GM19351 (cell line): ENCODE results near the gene KIRREL3.
A peak's percentile ranks its signal among the peaks of the same experiment; 100 is the strongest.

Experiments used
- ATAC-seq: cut with Tn5 transposase; IDR thresholded peaks from one replicate; pipeline ENCODE4 v1.9.1; 2021; ENCODE audit warnings: mild to moderate bottlenecking, moderate library complexity; ENCODE audit not compliant: unreplicated experiment

Gene KIRREL3

GRCh38 chr11:126612671-126613070, 387.9 kb downstream of the KIRREL3 start:
- ATAC-seq, result no peak

GRCh38 chr11:126611438-126611837, 389.1 kb downstream of the KIRREL3 start:
- no peak for ATAC-seq

GRCh38 chr11:126608658-126609057, 391.9 kb downstream of the KIRREL3 start:
- no peak for ATAC-seq

- no peak for ATAC-seq
Observed at GRCh38 chr11:126607776-126608541, 392.6 kb downstream of the KIRREL3 start.

- peak; percentile 71 for ATAC-seq
Observed at GRCh38 chr11:126607374-126607773, 393.2 kb downstream of the KIRREL3 start.

- no peak for ATAC-seq
Observed at GRCh38 chr11:126606484-126606883, 394.1 kb downstream of the KIRREL3 start.

- ATAC-seq, result no peak
Observed at GRCh38 chr11:126604461-126604860, 396.1 kb downstream of the KIRREL3 start.

GRCh38 chr11:126603486-126603885, 397.1 kb downstream of the KIRREL3 start:
- no peak for ATAC-seq

GRCh38 chr11:126602993-126603392, 397.6 kb downstream of the KIRREL3 start:
- ATAC-seq, result no peak

GRCh38 chr11:126602349-126602940, 398.1 kb downstream of the KIRREL3 start:
- no peak for ATAC-seq

GRCh38 chr11:126601550-126602215, 398.9 kb downstream of the KIRREL3 start:
- ATAC-seq, result no peak

- no peak for ATAC-seq
Observed at GRCh38 chr11:126601136-126601535, 399.4 kb downstream of the KIRREL3 start.

GRCh38 chr11:126599217-126599897, 401.2 kb downstream of the KIRREL3 start:
- ATAC-seq, result no peak

- no peak for ATAC-seq
Observed at GRCh38 chr11:126598344-126599216, 402.0 kb downstream of the KIRREL3 start.

- no peak for ATAC-seq
Observed at GRCh38 chr11:126597041-126597440, 403.5 kb downstream of the KIRREL3 start.

- no peak for ATAC-seq
Observed at GRCh38 chr11:126596474-126596873, 404.1 kb downstream of the KIRREL3 start.

GRCh38 chr11:126595560-126595959, 405.0 kb downstream of the KIRREL3 start:
- no peak for ATAC-seq

- no peak for ATAC-seq
Observed at GRCh38 chr11:126594921-126595367, 405.6 kb downstream of the KIRREL3 start.

- no peak for ATAC-seq
Observed at GRCh38 chr11:126592496-126593410, 407.8 kb downstream of the KIRREL3 start.
